Right lobe of liver (tissue), 6 donors: Measurements from ENCODE around the gene PODXL2. TPM values are rescaled to one million over a fixed set of nuclear protein-coding genes. Genes with fewer than 3 reads are reported as not detected.

Experiments
- ATAC-seq, 4 donors: fragments of 200-7000 bp; cut with Tn5 transposase; one replicate each; pipeline ENCODE4 v1.9.1; 2020; ENCODE audit warnings: mild to moderate bottlenecking in 4 of 4, moderate library complexity in 4 of 4
- DNase-seq, 3 donors: peaks; one replicate each; pipeline ENCODE4 v3.0.0-alpha.2; 2020
- H3K27ac ChIP-seq, 3 donors: fragments of 200-600 bp; one replicate each; pipeline ENCODE4 v1.8.0; 2022
- H3K27me3 ChIP-seq, 2 donors: fragments of 200-600 bp; one replicate each; pipeline ENCODE4 v1.8.0; 2022
- H3K36me3 ChIP-seq, 4 donors: fragments of 200-600 bp; sonication (generic) in 1 of 4; one replicate each; pipeline versions ENCODE4 v1.5.1 to v1.8.0; 2017 to 2022; ENCODE audit warnings: control low read depth in 1 of 4
- H3K4me1 ChIP-seq, 4 donors: fragments of 200-600 bp; sonication (generic) in 1 of 4; one replicate each; pipeline versions ENCODE4 v1.5.1 to v1.8.0; 2017 to 2022; ENCODE audit warnings: control low read depth in 1 of 4
- H3K4me3 ChIP-seq, 3 donors: fragments of 200-600 bp; one replicate each; pipeline ENCODE4 v1.8.0; 2022
- H3K9me3 ChIP-seq, 4 donors: fragments of 200-600 bp; sonication (generic) in 1 of 4; one replicate each; pipeline versions ENCODE4 v1.5.1 to v1.8.0; 2017 to 2022; ENCODE audit warnings: control low read depth in 1 of 4
- CTCF ChIP-seq, 4 donors: fragments of 200-600 bp in 3 of 4; fragments of 450-650 bp in 1 of 4; IDR thresholded peaks; one replicate each; pipeline versions ENCODE4 v1.5.1 to v1.8.0; 2016 to 2022; ENCODE audit warnings: antibody characterized with exemption in 4 of 4, mild to moderate bottlenecking in 2 of 4
- POLR2A ChIP-seq: fragments of 450-650 bp; IDR thresholded peaks from one replicate; pipeline ENCODE4 v1.6.1; 2017; ENCODE audit warnings: antibody characterized with exemption, mild to moderate bottlenecking
- WGBS: methylation state at CpG from one replicate; pipeline ENCODE4 v1.1.6; 2018; ENCODE audit warnings: low coverage, low lambda C conversion rate; ENCODE audit not compliant: insufficient coverage; ENCODE audit errors: missing lambda C conversion rate; 5-methylcytosine and 5-hydroxymethylcytosine counted together
- intact Hi-C, 2 donors: fragments of 100-400 bp; cut with DNase I; formaldehyde crosslinking; loops; one replicate each; pipeline versions ENCODE4 v1.11.2 to v1.14.1; 2022
- total RNA-seq, 6 experiments: library from RNA; depleted of rRNA in 2 of 6; stranded (reverse); fragments of >200 nt in 2 of 6; fragmentation: NEBNext Ultra II Directional in 3 of 6; extraction: Animal tissue kit (Norgen Biotek cat#: 25700) in 3 of 6; gene quantifications; one replicate each; pipeline versions ENCODE4 v1.1.0 to v1.2.4, GENCODE V29; 2016 to 2023
- donor health status: DM: no; HTN: yes; CAD: no.
- donor health status: DM: no; HTN: no; CAD: no.
- donor health status: DM: no; HTN: no; CAD: no.
- donor health status: DM: no; HTN: yes; CAD: no.
- donor health status: DM: no; HTN: yes; CAD: no.

The PODXL2 gene
- total RNA-seq, 6 experiments from 2014 or later, result 0.19 to 1.6 (median 0.63) TPM

- DNase-seq (no peak), ATAC-seq (no peak)
- H3K36me3 ChIP-seq, result peaks cover 0 to 2% (median under 1%) of the 10 kb centered on the region in 4 donors
- no peaks in the 10 kb centered on the region for H3K4me1 ChIP-seq
- H3K9me3 ChIP-seq, result no peaks in the 10 kb centered on the region
- TF ChIP-seq POLR2A (no peak), CTCF (IDR thresholded peaks at IDR 0.05) (no peak)
- intact Hi-C loops, result no loop called here
- no peaks in the 10 kb centered on the region for H3K27me3 ChIP-seq
- no peak overlapping the region for H3K4me3 ChIP-seq
- no peak overlapping the region for H3K27ac ChIP-seq
Observed at GRCh38 chr3:127686512-127686894, 57.5 kb downstream of the PODXL2 start.

- Histone ChIP-seq H3K9me3 (no peaks in the 10 kb centered on the region), H3K27ac (no peak overlapping the region), H3K4me1 (no peaks in the 10 kb centered on the region), H3K36me3 (peaks cover 0 to 8% (median 3%) of the 10 kb centered on the region in 4 donors), H3K4me3 (no peak overlapping the region), H3K27me3 (no peaks in the 10 kb centered on the region)
- intact Hi-C loops, result no loop called here
- no peak for DNase-seq
- no peak for TF ChIP-seq POLR2A
- no peak for TF ChIP-seq CTCF (IDR thresholded peaks at IDR 0.05)
- no peak for ATAC-seq
- 93% methylated on average over 2 of the region's 2 CpGs for WGBS
Observed at GRCh38 chr3:127687228-127687737, 58.3 kb downstream of the PODXL2 start.

- intact Hi-C loops, result no loop called here
- ATAC-seq, result no peak
- H3K27me3 ChIP-seq, result no peaks in the 10 kb centered on the region
- no peaks in the 10 kb centered on the region for H3K9me3 ChIP-seq
- no peak overlapping the region for H3K4me3 ChIP-seq
- H3K36me3 ChIP-seq, result peaks cover 0 to 15% (median 6%) of the 10 kb centered on the region in 4 donors
- H3K27ac ChIP-seq, result no peak overlapping the region
- peak; percentile 4 to 38 (median 21) for DNase-seq
- 67% methylated on average over 1 of the region's 2 CpGs for WGBS
- no peak for TF ChIP-seq CTCF (IDR thresholded peaks at IDR 0.05)
- no peak for TF ChIP-seq POLR2A
- H3K4me1 ChIP-seq, result no peaks in the 10 kb centered on the region
Observed at GRCh38 chr3:127688022-127688415, 59.0 kb downstream of the PODXL2 start.

GRCh38 chr3:127688416-127689265, 59.7 kb downstream of the PODXL2 start:
- Histone ChIP-seq H3K36me3 (peaks cover 0 to 17% (median 8%) of the 10 kb centered on the region in 4 donors), H3K4me3 (no peak overlapping the region), H3K4me1 (no peaks in the 10 kb centered on the region), H3K9me3 (no peaks in the 10 kb centered on the region), H3K27me3 (no peaks in the 10 kb centered on the region), H3K27ac (no peak overlapping the region)
- no peak for TF ChIP-seq CTCF (IDR thresholded peaks at IDR 0.05)
- TF ChIP-seq POLR2A, result no peak
- intact Hi-C loops, result no loop called here
- ATAC-seq, result no peak
- WGBS, result 79% methylated on average over 13 of the region's 20 CpGs
- DNase-seq, result peak; percentile 20 to 46 (median 38)
